Stimulated activated CD4-positive, alpha-beta T cell treated with anti-CD3 and anti-CD28 coated beads, Interleukin-2, amount 100 ng/mL, for 4 hours (primary cell): ENCODE measurements around the gene VAV1.
"Not testable (repeated sequence)": the region's sequence is repeated elsewhere in the genome, so short reads cannot be mapped to it uniquely, and the experiment has no call there.

Source experiments
- DNase-seq: peaks from one replicate; pipeline ENCODE4 v3.0.0-alpha.2; 2020; ENCODE audit warnings: low read depth

VAV1 gene

GRCh38 chr19:6819323-6819722 is 46.8 kb downstream of the VAV1 start:
- DNase-seq = no peak

GRCh38 chr19:6820237-6820636 is 47.7 kb downstream of the VAV1 start:
- no peak for DNase-seq

- no peak for DNase-seq
These were observed 49.3 kb downstream of the VAV1 start for GRCh38 chr19:6821639-6822310.

GRCh38 chr19:6822311-6822670 is 49.8 kb downstream of the VAV1 start:
- no peak for DNase-seq

GRCh38 chr19:6825076-6825774 is 52.7 kb downstream of the VAV1 start:
- DNase-seq = no peak

- no peak for DNase-seq
These were observed 53.9 kb downstream of the VAV1 start for GRCh38 chr19:6826281-6826920.

GRCh38 chr19:6828306-6828697 is 55.8 kb downstream of the VAV1 start:
- no peak for DNase-seq

- no peak for DNase-seq
These were observed 56.5 kb downstream of the VAV1 start for GRCh38 chr19:6828698-6829633.

GRCh38 chr19:6829829-6830228 is 57.3 kb downstream of the VAV1 start:
- not testable (repeated sequence) for DNase-seq

- DNase-seq = not testable (repeated sequence)
These were observed 58.6 kb downstream of the VAV1 start for GRCh38 chr19:6831084-6831483.

- no peak for DNase-seq
These were observed 59.9 kb downstream of the VAV1 start for GRCh38 chr19:6832412-6832811.

GRCh38 chr19:6833166-6833790 is 60.8 kb downstream of the VAV1 start:
- no peak for DNase-seq

GRCh38 chr19:6834433-6834832 is 61.9 kb downstream of the VAV1 start:
- no peak for DNase-seq

GRCh38 chr19:6835501-6835900 is 63.0 kb downstream of the VAV1 start:
- DNase-seq = no peak

GRCh38 chr19:6837525-6837924 is 65.0 kb downstream of the VAV1 start:
- DNase-seq = no peak

- no peak for DNase-seq
These were observed 65.7 kb downstream of the VAV1 start for GRCh38 chr19:6838062-6838655.

- DNase-seq = no peak
These were observed 70.5 kb downstream of the VAV1 start for GRCh38 chr19:6842871-6843607.

- DNase-seq = no peak
These were observed 75.3 kb downstream of the VAV1 start for GRCh38 chr19:6847828-6848200.

GRCh38 chr19:6848986-6849385 is 76.5 kb downstream of the VAV1 start:
- no peak for DNase-seq

- DNase-seq = no peak
These were observed 77.4 kb downstream of the VAV1 start for GRCh38 chr19:6849876-6850275.

GRCh38 chr19:6851359-6851758 is 78.9 kb downstream of the VAV1 start:
- no peak for DNase-seq
